ENCODE measurements around the gene CASK.
"Not testable (repeated sequence)": the region's sequence is repeated elsewhere in the genome, so short reads cannot be mapped to it uniquely, and the experiment has no call there.

Gene CASK

DNA sequence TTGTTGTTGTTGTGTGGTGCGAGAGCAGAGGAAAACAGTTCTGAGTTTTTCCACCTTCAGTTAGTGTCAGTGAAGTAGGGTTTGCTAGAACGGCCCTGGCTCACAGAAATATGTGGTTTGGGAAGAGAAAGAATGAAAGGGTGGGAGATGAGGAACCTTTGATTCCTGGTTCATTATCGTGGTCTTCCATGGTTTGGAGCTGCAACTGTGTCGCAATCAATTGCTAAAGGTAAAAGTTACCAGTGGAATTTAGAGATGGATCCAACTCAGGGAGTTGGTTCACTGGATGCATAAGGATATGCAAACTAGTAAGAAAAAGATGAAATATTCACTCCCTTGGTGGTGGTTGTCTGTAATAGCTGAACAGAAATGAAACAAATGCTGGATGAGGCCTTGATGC, 270.2 kb downstream of the CASK start:
- H3K4me3 ChIP-seq (ENCODE audit: low read depth, low read length) = no peak overlapping the region
- no peak for TF ChIP-seq POLR2A (IDR thresholded peaks at IDR 0.05; ENCODE audit: extremely low read depth, insufficient read length)
- no peak for TF ChIP-seq MYC (IDR thresholded peaks at IDR 0.05; ENCODE audit: low read depth, low read length)
- TF ChIP-seq, protein P1, sequence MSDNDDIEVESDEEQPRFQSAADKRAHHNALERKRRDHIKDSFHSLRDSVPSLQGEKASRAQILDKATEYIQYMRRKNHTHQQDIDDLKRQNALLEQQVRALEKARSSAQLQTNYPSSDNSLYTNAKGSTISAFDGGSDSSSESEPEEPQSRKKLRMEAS (IDR thresholded peaks at IDR 0.05; ENCODE audit: low read depth, low read length) = no peak
- no peak for TF ChIP-seq CTCF (IDR thresholded peaks at IDR 0.05; ENCODE audit: low read depth, low read length)
- DNase-seq (ENCODE audit: low read depth) = no peak

DNA sequence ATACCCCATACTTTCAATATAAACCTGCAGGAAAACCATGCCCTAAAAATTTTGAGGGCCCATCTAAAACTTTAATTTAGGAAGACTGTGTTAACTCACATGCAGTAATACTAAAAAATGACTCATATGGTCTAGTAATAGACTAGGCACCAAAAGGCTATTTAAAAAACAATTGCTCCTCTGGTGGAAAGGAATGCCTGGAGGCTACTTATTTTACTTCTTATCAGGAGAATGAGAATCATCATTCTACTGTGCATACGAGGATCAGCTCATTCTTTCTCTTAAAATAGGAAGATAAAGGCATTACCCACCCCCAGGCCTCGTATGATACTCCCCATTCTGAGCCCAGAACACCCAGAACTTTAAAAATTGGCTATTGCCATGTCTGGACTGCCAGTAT, 277.2 kb downstream of the CASK start:
- not testable (repeated sequence) for DNase-seq (ENCODE audit: low read depth); H3K4me3 ChIP-seq (ENCODE audit: low read depth, low read length)

DNA sequence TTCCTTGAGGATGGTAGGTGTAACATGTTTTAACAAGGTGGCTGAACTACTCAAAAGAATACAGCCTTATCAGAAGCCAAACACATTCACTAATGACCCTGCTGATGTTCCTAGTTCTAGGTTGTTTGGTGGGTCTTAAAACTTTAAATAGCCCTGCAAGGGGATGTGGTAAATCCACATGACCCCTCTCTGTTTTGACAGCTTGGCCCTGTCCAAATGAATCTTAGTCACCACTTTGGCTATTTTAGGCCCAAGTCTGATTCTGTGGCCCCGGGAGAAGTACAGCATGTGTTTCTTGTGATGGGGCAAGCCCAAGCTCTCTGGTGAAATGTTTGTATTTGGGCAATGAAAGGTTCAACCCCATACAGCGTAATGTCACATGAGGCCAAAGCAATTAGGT, 289.1 kb downstream of the CASK start:
- DNase-seq (ENCODE audit: low read depth) = peak; percentile 16
- TF ChIP-seq POLR2A (IDR thresholded peaks at IDR 0.05; ENCODE audit: extremely low read depth, insufficient read length) = no peak
- no peak for TF ChIP-seq CTCF (IDR thresholded peaks at IDR 0.05; ENCODE audit: low read depth, low read length)
- TF ChIP-seq MYC (IDR thresholded peaks at IDR 0.05; ENCODE audit: low read depth, low read length) = no peak
- TF ChIP-seq, protein P1 (IDR thresholded peaks at IDR 0.05; ENCODE audit: low read depth, low read length) = no peak
- H3K4me3 ChIP-seq (ENCODE audit: low read depth, low read length) = no peak overlapping the region

- TF ChIP-seq POLR2A (IDR thresholded peaks at IDR 0.05; ENCODE audit: extremely low read depth, insufficient read length) (no peak), CTCF (IDR thresholded peaks at IDR 0.05; ENCODE audit: low read depth, low read length) (no peak), MYC (IDR thresholded peaks at IDR 0.05; ENCODE audit: low read depth, low read length) (no peak)
- TF ChIP-seq, protein P1 (IDR thresholded peaks at IDR 0.05; ENCODE audit: low read depth, low read length) = no peak
- DNase-seq (ENCODE audit: low read depth) = no peak
- no peak overlapping the region for H3K4me3 ChIP-seq (ENCODE audit: low read depth, low read length)
Measured at GRCh38 chrX:41630091-41630490, 293.3 kb downstream of the CASK start.

DNA sequence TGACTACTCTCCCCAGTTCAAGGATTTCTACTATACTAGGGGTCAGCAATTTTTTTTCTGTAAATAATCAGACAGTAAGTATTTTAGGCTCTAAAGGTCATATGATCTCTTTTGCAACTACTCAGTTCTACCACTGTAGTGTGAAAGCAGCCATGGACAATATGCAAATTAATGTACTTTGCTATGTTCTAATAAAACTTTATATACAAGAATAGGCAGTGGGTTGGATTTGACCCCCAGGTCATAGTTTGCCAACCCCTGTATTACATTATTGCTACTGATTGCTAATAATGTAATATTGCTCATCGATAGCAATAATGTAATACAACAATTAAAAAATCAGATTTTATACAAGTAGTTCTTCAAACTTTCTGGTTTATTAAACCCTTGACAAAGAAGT, 293.8 kb downstream of the CASK start:
- DNase-seq (ENCODE audit: low read depth) = no peak
- H3K4me3 ChIP-seq (ENCODE audit: low read depth, low read length) = no peak overlapping the region
- TF ChIP-seq CTCF (IDR thresholded peaks at IDR 0.05; ENCODE audit: low read depth, low read length) = no peak
- no peak for TF ChIP-seq MYC (IDR thresholded peaks at IDR 0.05; ENCODE audit: low read depth, low read length)
- TF ChIP-seq, protein P1 (IDR thresholded peaks at IDR 0.05; ENCODE audit: low read depth, low read length) = no peak
- no peak for TF ChIP-seq POLR2A (IDR thresholded peaks at IDR 0.05; ENCODE audit: extremely low read depth, insufficient read length)

DNA sequence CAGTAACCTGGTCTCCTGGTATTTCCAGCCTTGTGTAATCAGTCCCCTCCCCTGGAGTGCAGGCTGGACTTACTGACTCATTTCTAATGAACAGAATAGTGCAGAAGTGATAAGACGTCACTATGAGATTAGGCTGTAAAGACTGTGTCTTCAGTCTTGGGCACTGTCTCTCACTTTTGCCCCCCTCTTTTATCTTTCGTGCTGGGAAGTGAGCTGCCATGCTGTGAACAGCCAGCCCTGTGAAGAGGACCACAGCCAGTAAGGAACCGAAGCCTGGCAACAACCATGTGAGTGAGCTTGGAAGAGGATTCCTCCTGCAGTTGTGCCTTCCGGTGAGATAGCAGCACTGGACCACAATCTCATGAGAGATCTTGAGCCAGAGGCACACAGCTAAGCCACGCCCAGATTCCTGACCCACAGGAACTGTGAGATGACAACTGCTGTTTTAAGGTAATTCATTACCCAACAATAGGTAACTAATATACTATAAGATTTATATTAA, 302.1 kb downstream of the CASK start:
- DNase-seq (ENCODE audit: low read depth) = peak; percentile 0
- H3K4me3 ChIP-seq (ENCODE audit: low read depth, low read length) = no peak overlapping the region
- no peak for TF ChIP-seq POLR2A (IDR thresholded peaks at IDR 0.05; ENCODE audit: extremely low read depth, insufficient read length)
- TF ChIP-seq, protein P1 (IDR thresholded peaks at IDR 0.05; ENCODE audit: low read depth, low read length) = no peak
- no peak for TF ChIP-seq MYC (IDR thresholded peaks at IDR 0.05; ENCODE audit: low read depth, low read length)

- no peak overlapping the region for H3K4me3 ChIP-seq (ENCODE audit: low read depth, low read length)
- no peak for TF ChIP-seq POLR2A (IDR thresholded peaks at IDR 0.05; ENCODE audit: extremely low read depth, insufficient read length)
- TF ChIP-seq CTCF (IDR thresholded peaks at IDR 0.05; ENCODE audit: low read depth, low read length) = no peak
- TF ChIP-seq, protein P1 (IDR thresholded peaks at IDR 0.05; ENCODE audit: low read depth, low read length) = no peak
- TF ChIP-seq MYC (IDR thresholded peaks at IDR 0.05; ENCODE audit: low read depth, low read length) = no peak
- no peak for DNase-seq (ENCODE audit: low read depth)
Measured at GRCh38 chrX:41619221-41619620, 304.1 kb downstream of the CASK start.
